GM12878 (cell line): ENCODE results near the gene ASIC1. TPM values are rescaled to one million over a fixed set of nuclear protein-coding genes. Genes with fewer than 3 reads are reported as not detected.
A peak's percentile ranks its signal among the peaks of the same experiment; 100 is the strongest.

Experiments used
- ATF7 ChIP-seq: fragments of 450-650 bp; IDR thresholded peaks from 2 replicates; pipeline ENCODE4 v1.6.1; 2016; ENCODE audit warnings: low read depth, mild to moderate bottlenecking
- BHLHE40 ChIP-seq, 2 experiments: fragments of 450-650 bp in 1 of 2; IDR thresholded peaks; 2 replicates each; pipeline ENCODE4 v1.6.1; 2011 to 2017; ENCODE audit warnings: low read depth in 2 of 2, borderline replicate concordance in 1 of 2, improper control_type of control experiment in 1 of 2, low read length in 1 of 2, mild to moderate bottlenecking in 1 of 2
- EP300 ChIP-seq, 2 experiments: fragments of 150-350 bp in 1 of 2; IDR thresholded peaks; 2 replicates each; pipeline ENCODE4 v1.6.1; 2011 to 2012; ENCODE audit warnings: low read depth in 2 of 2, low read length in 2 of 2, borderline replicate concordance in 1 of 2, improper control_type of control experiment in 1 of 2, inconsistent platforms in 1 of 2; ENCODE audit not compliant: control insufficient read depth in 1 of 2
- ETV6 ChIP-seq, 2 experiments: fragments of 450-650 bp in 1 of 2; IDR thresholded peaks in 1 of 2; conservative IDR thresholded peaks in 1 of 2; 2 replicates each; pipeline ENCODE4 v1.6.1; 2014; ENCODE audit warnings: antibody characterized with exemption in 1 of 2, borderline replicate concordance in 1 of 2, low read depth in 1 of 2, mild to moderate bottlenecking in 1 of 2, moderate library complexity in 1 of 2
- GABPA ChIP-seq: IDR thresholded peaks from 2 replicates; pipeline ENCODE4 v1.6.1; 2014; ENCODE audit warnings: antibody characterized with exemption, low read depth, mild to moderate bottlenecking, inconsistent platforms
- HDAC2 ChIP-seq: fragments of 200-600 bp; sonication (generic); IDR thresholded peaks from 2 replicates; pipeline ENCODE4 v1.6.1; 2017
- IRF4 ChIP-seq: IDR thresholded peaks from 2 replicates; pipeline ENCODE4 v1.6.1; 2011; ENCODE audit warnings: low read depth, low read length
- NR2C1 ChIP-seq: fragments of 450-650 bp; IDR thresholded peaks from 2 replicates; pipeline ENCODE4 v1.6.1; 2017; ENCODE audit warnings: antibody characterized with exemption, mild to moderate bottlenecking, moderate library complexity
- RAD21 ChIP-seq: IDR thresholded peaks from 2 replicates; pipeline ENCODE4 v1.6.1; 2011; ENCODE audit warnings: mild to moderate bottlenecking, low read depth, low read length, moderate library complexity; ENCODE audit not compliant: insufficient read depth
- RB1 ChIP-seq: fragments of 450-650 bp; formaldehyde crosslinking; IDR thresholded peaks from 2 replicates; pipeline ENCODE4 v1.6.1; 2017; ENCODE audit warnings: mild to moderate bottlenecking, borderline replicate concordance
- SMARCA5 ChIP-seq: fragments of 450-650 bp; IDR thresholded peaks from 2 replicates; pipeline ENCODE4 v1.6.1; 2017; ENCODE audit warnings: mild to moderate bottlenecking
- SREBF1 ChIP-seq: IDR thresholded peaks from 2 replicates; pipeline ENCODE4 v1.6.1; 2012; ENCODE audit warnings: mild to moderate bottlenecking, low read length
- TCF7 ChIP-seq: IDR thresholded peaks from 2 replicates; pipeline ENCODE4 v1.6.1; 2014; ENCODE audit warnings: antibody characterized with exemption, borderline replicate concordance
- ZNF207 ChIP-seq: fragments of 450-650 bp; IDR thresholded peaks from 2 replicates; pipeline ENCODE4 v1.6.1; 2014; ENCODE audit warnings: antibody characterized with exemption, mild to moderate bottlenecking, borderline replicate concordance
- polyA plus RNA-seq, 11 experiments: library from polyadenylated mRNA; depleted of rRNA in 4 of 11; unstranded in 6 of 11; stranded (reverse) in 5 of 11; fragments of >200 nt; fragmentation: Nextera tagmentation in 4 of 11; fragmentation: Illumina TruSeq in 1 of 11; extraction: Ambion mirVana in 4 of 11; extraction: Trizol in 1 of 11; gene quantifications; 1 replicate in 1 of 11; 2 replicates in 10 of 11; pipeline versions ENCODE4 v1.2.1 to v1.2.3, GENCODE V29; 2011 to 2016; ENCODE audit warnings: inconsistent platforms in 2 of 11, missing spikeins in 2 of 11, low read depth in 1 of 11
- total RNA-seq, 4 experiments: library from RNA; depleted of rRNA in 3 of 4; stranded (reverse); fragments of >200 nt in 3 of 4; fragmentation: Illumina TruSeq in 1 of 4; extraction: Trizol in 1 of 4; gene quantifications; 2 replicates each; pipeline versions ENCODE4 v1.2.1 to v1.2.3, GENCODE V29; 2013 to 2021
- TF ChIP-seq, protein P1 (sequence below): IDR thresholded peaks from 2 replicates; pipeline ENCODE4 v1.6.1; 2012; ENCODE audit warnings: low read length, inconsistent platforms
- TF ChIP-seq, protein P2 (sequence below): fragments of 450-650 bp; conservative IDR thresholded peaks from 2 replicates; pipeline ENCODE4 v1.6.1; 2017; ENCODE audit warnings: mild to moderate bottlenecking, moderate library complexity
- TF ChIP-seq, protein P3 (sequence below): fragments of 450-650 bp; IDR thresholded peaks from 2 replicates; pipeline ENCODE4 v1.6.1; 2017; ENCODE audit warnings: borderline replicate concordance
- TF ChIP-seq, protein P4 (sequence below): fragments of 150-350 bp; IDR thresholded peaks from 2 replicates; pipeline ENCODE4 v1.6.1; 2014; ENCODE audit warnings: mild to moderate bottlenecking, low read depth, low read length
- TF ChIP-seq, protein P5 (sequence below): IDR thresholded peaks from 2 replicates; pipeline ENCODE4 v1.6.1; 2012; ENCODE audit warnings: mild to moderate bottlenecking, low read depth, low read length

Gene ASIC1
- total and polyA plus RNA-seq, 10 of the 15 experiments (the other 5 are each of a cell fraction or from before 2014, with no cell fraction given): 0.02 to 0.28 (median 0.21) TPM; not detected in 4

DNA sequence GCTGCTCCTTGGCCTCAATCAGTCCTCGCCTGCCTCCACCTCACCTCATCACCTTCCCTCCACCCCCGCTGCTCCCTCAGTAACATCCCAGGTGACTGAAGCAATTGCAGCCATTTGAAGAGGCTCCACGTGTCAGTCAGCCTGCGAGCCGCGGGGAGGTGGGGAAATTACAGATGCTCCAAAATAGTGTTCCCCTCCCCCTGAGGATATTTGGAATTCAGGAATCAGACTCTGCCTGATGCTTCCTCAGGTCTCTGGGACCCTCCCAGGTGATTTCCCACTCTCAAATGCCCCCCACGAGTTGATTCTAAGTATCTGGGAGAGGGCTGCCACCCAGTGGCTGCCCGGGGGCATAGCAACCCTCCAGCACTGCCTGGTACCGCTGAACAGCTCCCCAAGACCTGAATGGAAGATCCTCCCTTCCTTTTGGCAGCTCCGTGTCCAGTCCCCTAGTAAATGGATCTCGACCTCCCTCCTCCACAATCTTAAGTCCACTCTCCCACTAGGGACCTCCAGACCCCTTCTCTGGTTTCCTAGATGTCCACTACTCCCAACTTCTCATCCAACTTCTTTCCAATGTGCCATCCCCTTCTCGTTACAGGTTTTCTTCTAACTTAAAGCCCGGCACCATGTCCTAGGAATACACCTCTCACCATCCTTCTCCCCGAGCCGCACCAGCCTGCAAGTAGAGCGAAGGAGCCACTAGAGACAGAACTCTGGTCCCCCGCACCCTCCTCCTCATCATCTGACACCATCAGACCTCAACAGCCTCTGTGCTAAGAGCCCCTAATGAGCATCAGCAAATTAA is 1.4 kb upstream of the ASIC1 start (continued):
- no peak for TF ChIP-seq ETV6 (conservative IDR thresholded peaks at IDR 0.05 in 1 of 2, IDR thresholded peaks at IDR 0.05 in 1 of 2; ENCODE audit: borderline replicate concordance in 1 of 2, low read depth in 1 of 2)
- TF ChIP-seq BHLHE40 (IDR thresholded peaks at IDR 0.05; ENCODE audit: borderline replicate concordance in 1 of 2, low read depth in 2 of 2, low read length in 1 of 2): peak in 1 of 2 experiments; percentile 27; a peak in 1 of 4 replicates
- TF ChIP-seq, protein P1, sequence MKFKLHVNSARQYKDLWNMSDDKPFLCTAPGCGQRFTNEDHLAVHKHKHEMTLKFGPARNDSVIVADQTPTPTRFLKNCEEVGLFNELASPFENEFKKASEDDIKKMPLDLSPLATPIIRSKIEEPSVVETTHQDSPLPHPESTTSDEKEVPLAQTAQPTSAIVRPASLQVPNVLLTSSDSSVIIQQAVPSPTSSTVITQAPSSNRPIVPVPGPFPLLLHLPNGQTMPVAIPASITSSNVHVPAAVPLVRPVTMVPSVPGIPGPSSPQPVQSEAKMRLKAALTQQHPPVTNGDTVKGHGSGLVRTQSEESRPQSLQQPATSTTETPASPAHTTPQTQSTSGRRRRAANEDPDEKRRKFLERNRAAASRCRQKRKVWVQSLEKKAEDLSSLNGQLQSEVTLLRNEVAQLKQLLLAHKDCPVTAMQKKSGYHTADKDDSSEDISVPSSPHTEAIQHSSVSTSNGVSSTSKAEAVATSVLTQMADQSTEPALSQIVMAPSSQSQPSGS: no peak
- TF ChIP-seq TCF7: no peak
- TF ChIP-seq, protein P2, sequence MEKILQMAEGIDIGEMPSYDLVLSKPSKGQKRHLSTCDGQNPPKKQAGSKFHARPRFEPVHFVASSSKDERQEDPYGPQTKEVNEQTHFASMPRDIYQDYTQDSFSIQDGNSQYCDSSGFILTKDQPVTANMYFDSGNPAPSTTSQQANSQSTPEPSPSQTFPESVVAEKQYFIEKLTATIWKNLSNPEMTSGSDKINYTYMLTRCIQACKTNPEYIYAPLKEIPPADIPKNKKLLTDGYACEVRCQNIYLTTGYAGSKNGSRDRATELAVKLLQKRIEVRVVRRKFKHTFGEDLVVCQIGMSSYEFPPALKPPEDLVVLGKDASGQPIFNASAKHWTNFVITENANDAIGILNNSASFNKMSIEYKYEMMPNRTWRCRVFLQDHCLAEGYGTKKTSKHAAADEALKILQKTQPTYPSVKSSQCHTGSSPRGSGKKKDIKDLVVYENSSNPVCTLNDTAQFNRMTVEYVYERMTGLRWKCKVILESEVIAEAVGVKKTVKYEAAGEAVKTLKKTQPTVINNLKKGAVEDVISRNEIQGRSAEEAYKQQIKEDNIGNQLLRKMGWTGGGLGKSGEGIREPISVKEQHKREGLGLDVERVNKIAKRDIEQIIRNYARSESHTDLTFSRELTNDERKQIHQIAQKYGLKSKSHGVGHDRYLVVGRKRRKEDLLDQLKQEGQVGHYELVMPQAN: no peak
- TF ChIP-seq IRF4: 0 out of 2 replicates have a peak, but pooled peaks have one; percentile 11
- TF ChIP-seq, protein P3, sequence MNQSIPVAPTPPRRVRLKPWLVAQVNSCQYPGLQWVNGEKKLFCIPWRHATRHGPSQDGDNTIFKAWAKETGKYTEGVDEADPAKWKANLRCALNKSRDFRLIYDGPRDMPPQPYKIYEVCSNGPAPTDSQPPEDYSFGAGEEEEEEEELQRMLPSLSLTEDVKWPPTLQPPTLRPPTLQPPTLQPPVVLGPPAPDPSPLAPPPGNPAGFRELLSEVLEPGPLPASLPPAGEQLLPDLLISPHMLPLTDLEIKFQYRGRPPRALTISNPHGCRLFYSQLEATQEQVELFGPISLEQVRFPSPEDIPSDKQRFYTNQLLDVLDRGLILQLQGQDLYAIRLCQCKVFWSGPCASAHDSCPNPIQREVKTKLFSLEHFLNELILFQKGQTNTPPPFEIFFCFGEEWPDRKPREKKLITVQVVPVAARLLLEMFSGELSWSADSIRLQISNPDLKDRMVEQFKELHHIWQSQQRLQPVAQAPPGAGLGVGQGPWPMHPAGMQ: no peak
- TF ChIP-seq HDAC2: no peak
- TF ChIP-seq, protein P4, sequence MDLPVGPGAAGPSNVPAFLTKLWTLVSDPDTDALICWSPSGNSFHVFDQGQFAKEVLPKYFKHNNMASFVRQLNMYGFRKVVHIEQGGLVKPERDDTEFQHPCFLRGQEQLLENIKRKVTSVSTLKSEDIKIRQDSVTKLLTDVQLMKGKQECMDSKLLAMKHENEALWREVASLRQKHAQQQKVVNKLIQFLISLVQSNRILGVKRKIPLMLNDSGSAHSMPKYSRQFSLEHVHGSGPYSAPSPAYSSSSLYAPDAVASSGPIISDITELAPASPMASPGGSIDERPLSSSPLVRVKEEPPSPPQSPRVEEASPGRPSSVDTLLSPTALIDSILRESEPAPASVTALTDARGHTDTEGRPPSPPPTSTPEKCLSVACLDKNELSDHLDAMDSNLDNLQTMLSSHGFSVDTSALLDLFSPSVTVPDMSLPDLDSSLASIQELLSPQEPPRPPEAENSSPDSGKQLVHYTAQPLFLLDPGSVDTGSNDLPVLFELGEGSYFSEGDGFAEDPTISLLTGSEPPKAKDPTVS: no peak
- no peak for TF ChIP-seq GABPA
- TF ChIP-seq SREBF1: no peak
- TF ChIP-seq, protein P5, sequence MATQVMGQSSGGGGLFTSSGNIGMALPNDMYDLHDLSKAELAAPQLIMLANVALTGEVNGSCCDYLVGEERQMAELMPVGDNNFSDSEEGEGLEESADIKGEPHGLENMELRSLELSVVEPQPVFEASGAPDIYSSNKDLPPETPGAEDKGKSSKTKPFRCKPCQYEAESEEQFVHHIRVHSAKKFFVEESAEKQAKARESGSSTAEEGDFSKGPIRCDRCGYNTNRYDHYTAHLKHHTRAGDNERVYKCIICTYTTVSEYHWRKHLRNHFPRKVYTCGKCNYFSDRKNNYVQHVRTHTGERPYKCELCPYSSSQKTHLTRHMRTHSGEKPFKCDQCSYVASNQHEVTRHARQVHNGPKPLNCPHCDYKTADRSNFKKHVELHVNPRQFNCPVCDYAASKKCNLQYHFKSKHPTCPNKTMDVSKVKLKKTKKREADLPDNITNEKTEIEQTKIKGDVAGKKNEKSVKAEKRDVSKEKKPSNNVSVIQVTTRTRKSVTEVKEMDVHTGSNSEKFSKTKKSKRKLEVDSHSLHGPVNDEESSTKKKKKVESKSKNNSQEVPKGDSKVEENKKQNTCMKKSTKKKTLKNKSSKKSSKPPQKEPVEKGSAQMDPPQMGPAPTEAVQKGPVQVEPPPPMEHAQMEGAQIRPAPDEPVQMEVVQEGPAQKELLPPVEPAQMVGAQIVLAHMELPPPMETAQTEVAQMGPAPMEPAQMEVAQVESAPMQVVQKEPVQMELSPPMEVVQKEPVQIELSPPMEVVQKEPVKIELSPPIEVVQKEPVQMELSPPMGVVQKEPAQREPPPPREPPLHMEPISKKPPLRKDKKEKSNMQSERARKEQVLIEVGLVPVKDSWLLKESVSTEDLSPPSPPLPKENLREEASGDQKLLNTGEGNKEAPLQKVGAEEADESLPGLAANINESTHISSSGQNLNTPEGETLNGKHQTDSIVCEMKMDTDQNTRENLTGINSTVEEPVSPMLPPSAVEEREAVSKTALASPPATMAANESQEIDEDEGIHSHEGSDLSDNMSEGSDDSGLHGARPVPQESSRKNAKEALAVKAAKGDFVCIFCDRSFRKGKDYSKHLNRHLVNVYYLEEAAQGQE: no peak
- TF ChIP-seq RB1: 0 out of 2 replicates have a peak, but pooled peaks have one; percentile 63
- peak; percentile 60; the same call in 1 of the 2 replicates for TF ChIP-seq SMARCA5
- TF ChIP-seq EP300 (IDR thresholded peaks at IDR 0.05; ENCODE audit: borderline replicate concordance in 1 of 2, control insufficient read depth in 1 of 2, low read depth in 2 of 2, low read length in 2 of 2): no peak
- 0 out of 2 replicates have a peak, but pooled peaks have one; percentile 60 for TF ChIP-seq ZNF207
- TF ChIP-seq RAD21: peak; percentile 79
- no peak for TF ChIP-seq NR2C1
- no peak for TF ChIP-seq ATF7
